Mesothelial cell of epicardium (in vitro differentiated cells): ENCODE results near the gene EHMT1. TPM values are rescaled to one million over a fixed set of nuclear protein-coding genes. Genes with fewer than 3 reads are reported as not detected.

Experiments
- DNase-seq, 2 experiments: peaks; one replicate each; pipeline ENCODE4 v3.0.0; 2021; ENCODE audit warnings: low spot score in 2 of 2; ENCODE audit not compliant: unreplicated experiment in 2 of 2
- H3K27ac Mint-ChIP-seq: 2 replicates; pipeline ENCODE4 v1.8.0; 2021; ENCODE audit warnings: mixed read lengths
- H3K27me3 Mint-ChIP-seq: 2 replicates; pipeline ENCODE4 v1.8.0; 2021; ENCODE audit warnings: low read depth, mixed read lengths
- H3K36me3 Mint-ChIP-seq: 2 replicates; pipeline ENCODE4 v1.8.0; 2021; ENCODE audit warnings: mixed read lengths
- H3K4me1 Mint-ChIP-seq: 2 replicates; pipeline ENCODE4 v1.8.0; 2021; ENCODE audit warnings: mixed read lengths
- H3K4me3 Mint-ChIP-seq: 2 replicates; pipeline ENCODE4 v1.8.0; 2021; ENCODE audit warnings: mild to moderate bottlenecking, moderate library complexity, mixed read lengths
- H3K9me3 Mint-ChIP-seq: 2 replicates; pipeline ENCODE4 v1.8.0; 2021; ENCODE audit warnings: mixed read lengths
- CTCF ChIP-seq: fragments of 200-600 bp; sonication (generic); IDR thresholded peaks from one replicate; pipeline ENCODE4 v1.5.0; 2021; ENCODE audit warnings: antibody characterized with exemption; ENCODE audit not compliant: unreplicated experiment
- total RNA-seq: library from RNA; stranded (reverse); gene quantifications from 3 replicates; pipeline ENCODE4 v1.2.1, GENCODE V29; 2021

Gene EHMT1
- total RNA-seq, 1 donor from 2014 or later = 147 TPM

- DNase-seq = no peak
- Mint-ChIP-seq H3K9me3 (peaks cover 11% of the 10 kb centered on the region), H3K4me1 (peaks cover 25% of the 10 kb centered on the region), H3K4me3 (no peak overlapping the region), H3K36me3 (no peaks in the 10 kb centered on the region), H3K27ac (no peak overlapping the region), H3K27me3 (no peaks in the 10 kb centered on the region)
- no peak for TF ChIP-seq CTCF
These were observed 66.4 kb downstream of the EHMT1 start for GRCh38 chr9:137685035-137685740.

- Mint-ChIP-seq H3K36me3 (no peaks in the 10 kb centered on the region), H3K9me3 (peaks cover 11% of the 10 kb centered on the region), H3K4me1 (peaks cover 20% of the 10 kb centered on the region), H3K4me3 (no peak overlapping the region), H3K27me3 (no peaks in the 10 kb centered on the region), H3K27ac (no peak overlapping the region)
- no peak for TF ChIP-seq CTCF
- no peak for DNase-seq
These were observed 67.1 kb downstream of the EHMT1 start for GRCh38 chr9:137685741-137686420.

GRCh38 chr9:137688261-137688660 is 69.5 kb downstream of the EHMT1 start:
- no peaks in the 10 kb centered on the region for H3K36me3 Mint-ChIP-seq
- peaks cover 11% of the 10 kb centered on the region for H3K9me3 Mint-ChIP-seq
- DNase-seq = no peak
- H3K4me3 Mint-ChIP-seq = no peak overlapping the region
- H3K4me1 Mint-ChIP-seq = peaks cover 14% of the 10 kb centered on the region
- no peaks in the 10 kb centered on the region for H3K27me3 Mint-ChIP-seq
- no peak for TF ChIP-seq CTCF
- no peak overlapping the region for H3K27ac Mint-ChIP-seq

- no peak overlapping the region for H3K27ac Mint-ChIP-seq
- peaks cover 14% of the 10 kb centered on the region for H3K4me1 Mint-ChIP-seq
- no peak for DNase-seq
- peaks cover 11% of the 10 kb centered on the region for H3K9me3 Mint-ChIP-seq
- no peak overlapping the region for H3K4me3 Mint-ChIP-seq
- no peaks in the 10 kb centered on the region for H3K27me3 Mint-ChIP-seq
- no peak for TF ChIP-seq CTCF
- H3K36me3 Mint-ChIP-seq = no peaks in the 10 kb centered on the region
These were observed 69.9 kb downstream of the EHMT1 start for GRCh38 chr9:137688725-137689124.

GRCh38 chr9:137689745-137690529 is 71.1 kb downstream of the EHMT1 start:
- Mint-ChIP-seq H3K36me3 (no peaks in the 10 kb centered on the region), H3K27me3 (no peaks in the 10 kb centered on the region), H3K9me3 (peaks cover 11% of the 10 kb centered on the region), H3K4me1 (peaks cover 18% of the 10 kb centered on the region), H3K4me3 (no peak overlapping the region), H3K27ac (peak overlapping the region; percentile 6)
- no peak for TF ChIP-seq CTCF
- no peak for DNase-seq
